ENCODE data around the gene TICAM2.

- no peak for TF ChIP-seq CTCF (IDR thresholded peaks at IDR 0.05)
- no peak for TF ChIP-seq POLR2A (IDR thresholded peaks at IDR 0.05)
Observed at GRCh38 chr5:115542086-115542485, 60.2 kb downstream of the TICAM2 start.
